Tibial artery (tissue), 4 donors: ENCODE measurements around the gene TSPAN1.

Source experiments
- DNase-seq, 2 donors: peaks; one replicate each; pipeline ENCODE4 v3.0.0-alpha.2; 2019
- H3K27ac ChIP-seq, 2 donors: fragments of 200-600 bp; sonication (generic) in 1 of 2; 1 replicate in 1 of 2; 2 replicates in 1 of 2; pipeline ENCODE4 v1.5.1; 2018 to 2019; ENCODE audit warnings: mild to moderate bottlenecking in 1 of 2
- H3K27me3 ChIP-seq, 2 donors: fragments of 200-600 bp; sonication (generic) in 1 of 2; one replicate each; pipeline versions ENCODE4 v1.5.1 to v1.6.0; 2016 to 2019
- H3K36me3 ChIP-seq, 3 donors: fragments of 200-600 bp; sonication (generic) in 2 of 3; one replicate each; pipeline ENCODE4 v1.5.1; 2016 to 2019; ENCODE audit warnings: mild to moderate bottlenecking in 2 of 3
- H3K4me1 ChIP-seq, 4 donors: fragments of 200-600 bp; sonication (generic) in 2 of 4; 1 replicate in 3 of 4; 2 replicates in 1 of 4; pipeline ENCODE4 v1.5.1; 2016 to 2019
- H3K4me3 ChIP-seq, 2 donors: fragments of 200-600 bp; sonication (generic) in 1 of 2; 1 replicate in 1 of 2; 2 replicates in 1 of 2; pipeline ENCODE4 v1.5.1; 2018 to 2019; ENCODE audit warnings: mild to moderate bottlenecking in 2 of 2
- H3K9me3 ChIP-seq, 3 donors: fragments of 200-600 bp; sonication (generic) in 1 of 3; one replicate each; pipeline ENCODE4 v1.5.1; 2016 to 2019
- intact Hi-C: fragments of 100-400 bp; cut with DNase I; formaldehyde crosslinking; loops from one replicate; pipeline ENCODE4 v1.15.0; 2023; ENCODE audit warnings: low total_unique reads
- TF ChIP-seq, protein P1 (sequence below), 2 experiments: fragments of 200-600 bp in 1 of 2; fragments of 450-650 bp in 1 of 2; IDR thresholded peaks; one replicate each; pipeline ENCODE4 v1.5.1; 2017 to 2019; ENCODE audit warnings: antibody characterized with exemption in 2 of 2, mild to moderate bottlenecking in 1 of 2, moderate library complexity in 1 of 2

TSPAN1 gene

DNA sequence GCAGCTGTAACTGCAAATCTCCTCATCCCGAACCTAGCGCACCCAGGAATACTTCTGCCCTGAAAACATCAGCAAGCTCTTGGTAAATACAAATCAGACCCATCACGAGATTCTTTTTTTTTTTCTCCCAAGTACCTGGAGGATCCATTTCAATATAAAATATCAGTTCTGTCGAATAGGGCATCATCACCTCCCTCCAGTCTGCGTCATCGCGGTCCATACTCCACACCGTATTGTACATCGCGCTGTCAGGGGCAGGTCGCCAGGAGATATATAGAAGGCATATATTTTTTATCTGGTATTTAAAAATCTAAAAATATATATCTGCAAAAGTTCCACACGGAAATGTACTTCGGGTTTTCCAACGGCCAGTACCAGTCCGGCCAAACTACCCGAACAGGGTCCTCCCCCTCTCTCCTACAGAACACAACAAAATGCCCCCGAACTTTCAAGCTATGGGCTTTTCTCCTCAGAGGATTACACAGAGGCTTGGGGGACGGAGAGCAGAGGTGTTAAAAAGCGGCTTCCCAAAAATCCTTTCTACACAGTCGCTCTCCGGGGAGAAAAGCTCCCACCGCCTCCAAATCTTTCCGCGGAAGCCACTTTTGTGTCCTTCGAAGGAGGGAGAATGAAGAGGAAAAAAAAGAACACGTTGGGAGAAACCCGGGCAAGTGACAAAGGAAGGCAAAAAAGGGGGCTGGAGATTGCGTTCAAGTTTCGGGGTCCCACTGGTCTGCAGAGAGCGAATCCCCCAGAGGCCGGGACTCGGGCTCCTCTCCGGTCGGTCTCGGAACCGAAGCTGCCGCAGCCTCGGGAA, 43.0 kb upstream of the TSPAN1 start:
- peak overlapping the region; percentile 91 to 93 for H3K27ac ChIP-seq
- peak overlapping the region; percentile 68 to 70 for H3K4me3 ChIP-seq
- TF ChIP-seq, protein P1, sequence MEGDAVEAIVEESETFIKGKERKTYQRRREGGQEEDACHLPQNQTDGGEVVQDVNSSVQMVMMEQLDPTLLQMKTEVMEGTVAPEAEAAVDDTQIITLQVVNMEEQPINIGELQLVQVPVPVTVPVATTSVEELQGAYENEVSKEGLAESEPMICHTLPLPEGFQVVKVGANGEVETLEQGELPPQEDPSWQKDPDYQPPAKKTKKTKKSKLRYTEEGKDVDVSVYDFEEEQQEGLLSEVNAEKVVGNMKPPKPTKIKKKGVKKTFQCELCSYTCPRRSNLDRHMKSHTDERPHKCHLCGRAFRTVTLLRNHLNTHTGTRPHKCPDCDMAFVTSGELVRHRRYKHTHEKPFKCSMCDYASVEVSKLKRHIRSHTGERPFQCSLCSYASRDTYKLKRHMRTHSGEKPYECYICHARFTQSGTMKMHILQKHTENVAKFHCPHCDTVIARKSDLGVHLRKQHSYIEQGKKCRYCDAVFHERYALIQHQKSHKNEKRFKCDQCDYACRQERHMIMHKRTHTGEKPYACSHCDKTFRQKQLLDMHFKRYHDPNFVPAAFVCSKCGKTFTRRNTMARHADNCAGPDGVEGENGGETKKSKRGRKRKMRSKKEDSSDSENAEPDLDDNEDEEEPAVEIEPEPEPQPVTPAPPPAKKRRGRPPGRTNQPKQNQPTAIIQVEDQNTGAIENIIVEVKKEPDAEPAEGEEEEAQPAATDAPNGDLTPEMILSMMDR (IDR thresholded peaks at IDR 0.05) = no peak
- no peaks in the 10 kb centered on the region for H3K36me3 ChIP-seq
- H3K9me3 ChIP-seq = no peaks in the 10 kb centered on the region
- H3K4me1 ChIP-seq = peaks cover 0 to 36% (median 16%) of the 10 kb centered on the region in 4 donors
- DNase-seq = peak in 1 of 2 donors; percentile 39
- no peaks in the 10 kb centered on the region for H3K27me3 ChIP-seq
- intact Hi-C loops = loop anchor here (2.0 kb wide), 1 partner anchor 43 kb away; the partner anchor contains the start of gene TSPAN1

DNA sequence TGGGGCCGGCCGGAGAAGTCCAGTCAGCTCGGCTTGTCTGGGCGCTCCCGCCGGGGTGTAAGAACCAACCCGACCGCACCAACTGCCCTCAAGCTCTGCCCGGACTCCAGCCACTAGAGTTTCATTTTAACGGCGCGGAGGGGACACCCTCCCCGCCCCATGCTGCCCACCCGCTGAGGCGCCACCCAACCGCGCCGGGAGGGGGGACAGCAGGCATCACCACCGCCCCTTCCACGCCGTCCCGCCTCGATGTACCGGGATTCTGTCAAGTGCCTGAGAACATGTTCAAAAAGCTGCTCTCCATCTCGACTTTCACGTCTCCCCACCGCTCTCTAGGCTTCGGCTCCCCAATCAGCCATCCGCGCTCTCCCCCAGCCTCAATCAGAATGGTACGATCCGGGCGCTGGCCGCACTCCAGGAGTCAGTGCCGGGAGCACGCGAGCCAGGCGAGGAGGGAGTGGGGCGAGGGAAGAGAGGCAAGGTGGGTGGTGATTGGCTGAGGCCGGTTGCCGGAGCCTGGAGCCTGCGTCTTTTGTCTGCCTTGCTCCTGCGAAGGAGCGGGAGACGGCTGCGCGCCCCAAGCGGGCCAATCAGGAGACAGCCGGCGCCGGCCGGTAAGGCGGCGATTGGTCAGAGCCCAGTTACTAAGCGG, 42.2 kb upstream of the TSPAN1 start, which contains the start of gene PIK3R3:
Gene PIK3R3, minus strand, starts transcription at position 101 of the 652 bp plus-strand sequence. CDS start 677 bp downstream, outside the sequence.
- TF ChIP-seq, protein P1 (IDR thresholded peaks at IDR 0.05) = peak in 1 of 2 experiments; percentile 15
- Histone ChIP-seq H3K27ac (peak within 1 kb of the TSS; percentile 91 to 93), H3K27me3 (no peaks in the 10 kb centered on the region), H3K36me3 (no peaks in the 10 kb centered on the region), H3K4me3 (peak within 1 kb of the TSS; percentile 68 to 70), H3K4me1 (peaks cover 0 to 37% (median 16%) of the 10 kb centered on the region in 4 donors), H3K9me3 (no peaks in the 10 kb centered on the region)
- intact Hi-C loops = loop anchor here (2.0 kb wide), 1 partner anchor 42 kb away; the partner anchor contains the start of gene TSPAN1
- DNase-seq = peak; percentile 97 to 99

DNA sequence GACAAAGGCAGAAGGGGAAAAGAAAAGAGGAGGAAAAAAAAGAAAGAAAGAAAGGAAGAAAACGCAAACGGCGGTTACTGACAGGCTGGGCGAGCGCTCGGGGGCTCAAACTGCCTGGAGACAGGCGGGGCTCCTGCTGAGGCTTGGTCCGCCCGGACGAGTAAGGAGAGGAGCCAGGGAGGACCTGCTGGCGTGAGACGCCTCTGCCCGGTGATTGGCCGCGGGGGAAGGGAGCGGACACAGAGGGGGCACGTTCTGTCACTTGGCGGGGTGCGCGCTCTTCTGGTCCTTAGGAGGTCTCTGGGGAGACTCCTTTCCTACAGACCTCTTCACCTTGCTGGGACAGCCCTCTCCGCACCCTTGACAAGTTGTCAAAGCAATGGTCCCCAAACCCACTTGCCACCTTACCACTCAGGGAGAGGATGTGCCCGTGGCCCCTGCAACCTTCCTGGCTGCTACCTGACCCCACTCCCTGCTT, 41.7 kb upstream of the TSPAN1 start:
- Histone ChIP-seq H3K4me3 (peak overlapping the region; percentile 68 to 70), H3K27ac (peak overlapping the region; percentile 91 to 93), H3K36me3 (no peaks in the 10 kb centered on the region), H3K27me3 (no peaks in the 10 kb centered on the region), H3K9me3 (no peaks in the 10 kb centered on the region), H3K4me1 (peaks cover 0 to 40% (median 16%) of the 10 kb centered on the region in 4 donors)
- no peak for DNase-seq
- TF ChIP-seq, protein P1 (IDR thresholded peaks at IDR 0.05) = no peak
- intact Hi-C loops = loop anchor here (2.0 kb wide), 1 partner anchor 42 kb away; the partner anchor contains the start of gene TSPAN1

DNA sequence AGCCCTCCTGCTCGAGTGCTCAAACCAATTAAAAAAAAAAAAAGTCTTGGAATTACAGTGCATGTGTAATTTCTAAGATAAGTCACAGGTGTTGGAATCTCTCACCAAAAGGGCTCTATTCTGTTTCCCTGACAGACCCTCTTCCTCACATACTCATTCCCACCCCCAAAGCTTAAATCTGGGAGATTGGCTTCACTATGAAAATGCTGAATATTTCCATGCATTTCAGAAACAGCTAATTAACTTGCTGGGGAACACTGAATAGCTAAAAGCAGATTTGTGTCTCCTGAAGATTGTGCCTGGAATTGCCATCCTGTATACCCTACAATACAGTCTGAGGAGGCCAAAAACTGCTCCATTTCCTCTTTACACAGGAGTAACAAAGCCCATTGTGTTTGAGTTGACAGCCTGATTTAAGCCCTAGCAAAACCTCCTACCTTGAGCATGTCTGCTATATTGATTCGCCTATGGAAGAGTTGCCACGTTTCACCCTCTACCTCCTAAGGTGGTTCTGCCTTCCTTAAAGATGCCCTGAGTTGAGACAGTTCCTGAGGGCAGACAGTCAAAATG, 41.0 kb upstream of the TSPAN1 start:
- TF ChIP-seq, protein P1 (IDR thresholded peaks at IDR 0.05) = no peak
- H3K27ac ChIP-seq = peak overlapping the region; percentile 91 to 93
- peaks cover 0 to 40% (median 16%) of the 10 kb centered on the region in 4 donors for H3K4me1 ChIP-seq
- no peaks in the 10 kb centered on the region for H3K9me3 ChIP-seq
- intact Hi-C loops = loop anchor here (2.0 kb wide), 1 partner anchor 41 kb away; the partner anchor contains the start of gene TSPAN1
- DNase-seq = no peak
- H3K27me3 ChIP-seq = no peaks in the 10 kb centered on the region
- H3K4me3 ChIP-seq = peak overlapping the region; percentile 68 to 70
- no peaks in the 10 kb centered on the region for H3K36me3 ChIP-seq

DNA sequence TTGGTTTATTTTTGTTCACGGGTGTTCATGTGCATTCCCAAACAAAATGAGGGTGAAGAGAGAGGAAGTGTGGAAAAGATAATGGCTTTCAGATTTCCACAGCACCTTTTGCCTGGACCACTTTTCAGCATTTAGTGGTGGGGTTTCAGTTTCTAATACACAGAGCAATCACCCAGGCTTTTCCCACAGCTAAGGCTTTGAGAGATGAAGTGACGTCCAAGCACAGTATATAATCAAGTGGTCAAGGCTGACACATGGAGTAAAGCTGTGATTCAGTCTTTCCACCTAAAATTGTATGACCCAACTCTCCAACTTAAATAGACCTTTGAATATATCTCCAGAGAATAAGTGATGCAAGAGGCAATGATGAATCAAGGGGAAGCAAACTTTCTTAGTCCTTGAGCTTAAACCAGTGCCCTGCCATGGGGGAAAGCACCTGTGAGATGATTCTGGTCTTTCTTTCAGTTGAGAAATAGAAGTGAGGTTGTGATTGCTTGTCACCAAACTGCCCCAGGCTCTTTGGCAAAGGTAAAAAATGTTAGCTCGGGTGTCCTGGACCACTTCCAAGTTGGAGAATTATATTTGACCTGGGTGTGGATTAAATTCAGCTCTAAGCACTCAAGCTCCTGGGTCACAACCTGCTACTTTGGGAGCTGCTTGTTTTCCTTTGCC, 40.1 kb upstream of the TSPAN1 start:
- Histone ChIP-seq H3K4me3 (no peak overlapping the region), H3K27ac (peak overlapping the region; percentile 91 to 93), H3K27me3 (no peaks in the 10 kb centered on the region), H3K4me1 (peaks cover 0 to 40% (median 16%) of the 10 kb centered on the region in 4 donors), H3K9me3 (no peaks in the 10 kb centered on the region), H3K36me3 (no peaks in the 10 kb centered on the region)
- TF ChIP-seq, protein P1 (IDR thresholded peaks at IDR 0.05) = no peak
- no peak for DNase-seq
- intact Hi-C loops = no loop called here
